Astrocyte of the hippocampus (primary cell): ENCODE results near the gene ZBTB25.
"Not testable (repeated sequence)": the region's sequence is repeated elsewhere in the genome, so short reads cannot be mapped to it uniquely, and the experiment has no call there.

Source experiments
- DNase-seq: peaks from one replicate; pipeline ENCODE4 v3.0.0; 2011; ENCODE audit warnings: low read depth, low spot score

The ZBTB25 gene

GRCh38 chr14:64503434-64504309, at the start of gene ZBTB25:
TSS of gene ZBTB25 (minus strand) at chr14:64503838. CDS start at chr14:64490533, 13,305 bp downstream.
- DNase-seq: peak; percentile 98

DNA sequence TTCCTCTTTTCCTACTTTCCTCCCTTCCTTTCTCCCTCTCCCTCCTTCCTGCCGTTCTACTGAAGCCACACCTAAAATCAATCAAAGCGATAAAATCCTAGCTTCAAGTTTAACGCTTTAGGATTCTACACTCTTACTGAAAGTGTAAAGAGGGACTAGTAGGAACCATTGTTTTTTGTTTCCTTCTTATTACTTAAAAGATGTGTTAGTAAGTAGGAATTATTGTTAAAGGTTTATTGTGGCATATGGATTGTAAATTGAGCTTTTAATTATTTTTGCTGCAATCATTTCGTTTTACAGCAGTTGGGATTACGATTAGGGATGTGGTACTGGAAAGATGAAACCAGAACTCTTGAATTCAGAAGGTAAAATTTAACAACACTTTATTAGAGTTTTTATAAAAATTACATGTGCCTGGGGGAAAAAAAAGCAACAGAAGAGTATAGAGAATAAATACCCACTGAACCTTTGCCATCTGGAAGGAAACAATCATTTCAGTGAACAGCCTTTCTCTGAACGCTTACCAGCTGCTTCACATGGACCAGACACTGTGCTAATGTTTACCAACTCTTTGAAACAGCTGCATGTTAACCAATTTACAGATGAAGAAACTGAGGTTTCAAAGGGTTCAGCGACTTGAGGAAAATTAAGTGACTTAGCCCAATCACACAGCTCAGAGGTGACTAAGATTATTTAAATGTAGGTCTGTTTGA, 47.1 kb upstream of the ZBTB25 start:
- no peak for DNase-seq

- DNase-seq: peak; percentile 60
Measured at GRCh38 chr14:64549791-64550620, 46.4 kb upstream of the ZBTB25 start, which contains the start of gene PPP1R36. TSS of gene PPP1R36 (plus strand) at chr14:64549961. CDS start at chr14:64549998, 37 bp downstream.

DNA sequence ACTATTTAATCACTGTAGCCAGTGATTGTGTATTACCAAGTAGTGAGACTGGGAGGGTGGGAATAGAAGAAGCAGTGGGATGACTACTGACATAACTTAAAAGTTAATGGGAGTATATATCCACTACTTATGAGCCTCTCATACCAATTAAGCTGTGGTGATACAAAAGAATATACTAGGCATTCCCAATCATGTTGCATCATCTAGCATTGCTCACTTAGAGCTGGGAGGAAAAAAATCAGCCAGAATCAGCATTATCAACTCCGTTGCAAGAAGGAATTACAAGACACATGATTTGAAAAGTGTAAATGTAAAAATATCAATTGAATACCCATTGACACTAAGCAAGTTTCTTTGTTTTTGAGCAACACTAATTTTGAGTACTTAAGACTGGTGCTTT, 45.4 kb upstream of the ZBTB25 start:
- DNase-seq: no peak

DNA sequence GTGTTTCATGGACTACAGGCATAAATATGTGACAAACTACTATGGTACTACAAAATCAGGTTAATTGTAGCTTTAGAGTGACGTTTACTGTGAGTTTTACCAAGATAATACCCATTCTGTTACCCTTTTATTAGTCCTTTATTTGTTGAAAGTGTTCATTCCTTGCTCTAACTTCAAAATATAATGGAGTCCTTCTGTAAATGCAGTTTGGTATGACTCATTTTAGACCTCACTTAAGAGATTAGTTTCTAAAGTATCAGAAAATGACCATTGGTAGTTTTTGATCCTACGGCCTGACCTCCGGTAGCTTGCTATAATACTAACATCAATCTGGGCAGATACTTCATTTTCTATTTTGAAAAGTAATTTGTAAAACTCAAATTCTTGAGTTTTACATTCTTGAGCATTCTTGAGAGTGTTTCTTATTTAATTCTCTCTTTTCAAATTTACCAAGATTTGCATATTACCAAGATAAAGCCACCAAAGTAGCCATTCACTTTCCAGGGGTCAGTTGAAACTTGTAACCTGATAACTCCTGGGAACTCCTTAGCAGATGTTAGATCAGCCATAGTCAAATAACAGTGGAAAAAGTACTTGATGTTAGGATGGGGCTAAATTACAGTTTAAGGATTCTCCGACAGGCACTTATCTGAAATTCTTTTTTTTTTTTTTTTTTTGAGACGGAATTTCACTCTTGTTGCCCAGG, 41.1 kb upstream of the ZBTB25 start:
- no peak for DNase-seq

- no peak for DNase-seq
Measured at GRCh38 chr14:64542836-64543201, 39.2 kb upstream of the ZBTB25 start.

GRCh38 chr14:64541972-64542835, 38.6 kb upstream of the ZBTB25 start:
- DNase-seq: peak; percentile 11

DNA sequence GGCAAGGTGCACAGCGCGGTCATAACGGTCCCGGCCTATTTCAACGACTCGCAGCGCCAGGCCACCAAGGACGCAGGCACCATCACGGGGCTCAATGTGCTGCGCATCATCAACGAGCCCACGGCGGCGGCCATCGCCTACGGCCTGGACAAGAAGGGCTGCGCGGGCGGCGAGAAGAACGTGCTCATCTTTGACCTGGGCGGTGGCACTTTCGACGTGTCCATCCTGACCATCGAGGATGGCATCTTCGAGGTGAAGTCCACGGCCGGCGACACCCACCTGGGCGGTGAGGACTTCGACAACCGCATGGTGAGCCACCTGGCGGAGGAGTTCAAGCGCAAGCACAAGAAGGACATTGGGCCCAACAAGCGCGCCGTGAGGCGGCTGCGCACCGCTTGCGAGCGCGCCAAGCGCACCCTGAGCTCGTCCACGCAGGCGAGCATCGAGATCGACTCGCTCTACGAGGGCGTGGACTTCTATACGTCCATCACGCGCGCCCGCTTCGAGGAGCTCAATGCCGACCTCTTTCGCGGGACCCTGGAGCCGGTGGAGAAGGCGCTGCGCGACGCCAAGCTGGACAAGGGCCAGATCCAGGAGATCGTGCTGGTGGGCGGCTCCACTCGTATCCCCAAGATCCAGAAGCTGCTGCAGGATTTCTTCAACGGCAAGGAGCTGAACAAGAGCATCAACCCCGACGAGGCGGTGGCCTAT, 37.8 kb upstream of the ZBTB25 start:
- DNase-seq: peak; percentile 14

- peak; percentile 100 for DNase-seq
Measured at GRCh38 chr14:64540208-64541202, 36.9 kb upstream of the ZBTB25 start, which contains the start of gene HSPA2. TSS of gene HSPA2 (plus strand) at chr14:64540741. CDS start at chr14:64540850, 109 bp downstream.

DNA sequence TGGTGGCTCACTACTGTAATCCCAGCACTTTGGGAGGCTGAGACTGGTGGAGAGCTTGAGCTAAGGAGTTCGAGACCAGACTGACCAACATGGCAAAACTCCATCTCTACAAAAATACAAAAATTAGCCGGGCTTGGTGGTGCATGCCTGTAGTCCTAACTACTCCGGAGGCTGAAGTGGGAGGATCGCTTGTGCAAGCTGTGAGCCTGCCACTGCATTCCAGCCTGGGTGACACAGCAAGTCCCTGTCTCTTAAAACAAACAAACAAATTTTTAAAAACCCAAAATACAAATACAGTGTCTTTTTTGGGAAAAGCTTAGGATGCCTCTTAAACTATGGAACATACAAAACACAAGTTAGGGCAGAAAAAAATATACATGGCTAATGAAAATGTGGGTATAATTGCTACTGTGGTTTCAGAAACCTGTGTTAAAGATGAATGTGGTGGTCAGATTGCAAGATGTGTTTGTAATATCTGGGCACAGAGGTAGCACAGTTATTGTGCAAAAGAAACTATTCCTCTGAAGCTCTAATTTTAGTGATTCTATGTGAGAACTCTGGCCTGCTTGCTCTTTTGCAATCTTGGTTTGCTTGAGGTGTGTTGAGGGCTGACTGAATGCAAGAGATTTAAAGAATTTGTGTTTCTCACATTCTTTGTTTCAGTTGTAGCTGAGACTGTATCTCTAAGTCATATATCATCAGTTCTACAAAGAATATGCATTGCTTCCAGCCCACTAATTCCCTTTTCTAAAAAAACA, 33.0 kb upstream of the ZBTB25 start:
- peak; percentile 52 for DNase-seq

DNA sequence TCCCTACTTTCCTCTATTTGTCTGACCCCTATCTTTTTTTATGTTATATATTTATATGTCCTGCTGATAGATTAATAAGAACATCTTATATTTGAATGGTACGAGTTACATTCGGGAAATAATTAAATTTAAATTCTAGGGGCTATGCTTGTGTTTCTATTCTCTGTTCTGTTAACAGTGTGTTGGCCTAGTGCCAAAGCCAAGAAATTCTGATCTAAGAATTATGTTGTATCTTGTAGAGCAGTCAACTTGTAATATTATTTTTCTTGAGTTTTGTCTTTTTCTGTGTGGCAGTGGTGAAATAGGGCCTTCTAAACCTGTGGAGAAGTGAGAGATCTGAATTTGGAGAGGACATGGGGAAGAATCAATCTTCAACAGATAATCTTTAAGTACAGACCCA, 27.9 kb upstream of the ZBTB25 start:
- no peak for DNase-seq

- no peak for DNase-seq
Measured at GRCh38 chr14:64525354-64525753, 21.7 kb upstream of the ZBTB25 start.

- DNase-seq: no peak
Measured at GRCh38 chr14:64522591-64523355, 19.1 kb upstream of the ZBTB25 start.

DNA sequence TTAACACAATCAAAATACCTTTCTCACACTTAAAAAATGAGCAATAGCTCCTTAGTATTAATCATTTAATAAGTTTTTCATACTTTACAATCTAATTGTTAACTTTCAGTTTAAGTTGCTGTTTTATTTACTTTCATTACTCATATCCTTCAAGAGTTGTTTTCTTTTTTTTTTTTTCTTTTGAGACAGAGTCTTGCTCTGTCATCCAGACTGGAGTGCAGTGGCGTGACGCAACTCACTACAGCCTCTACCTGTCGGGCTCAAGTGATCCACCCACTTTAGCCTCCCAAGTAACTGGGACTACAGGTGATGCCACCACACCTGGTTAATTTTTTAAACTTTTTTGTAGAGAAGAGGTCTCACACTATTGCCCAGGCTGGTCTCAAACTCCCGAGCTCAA, 17.1 kb upstream of the ZBTB25 start:
- no peak for DNase-seq

DNA sequence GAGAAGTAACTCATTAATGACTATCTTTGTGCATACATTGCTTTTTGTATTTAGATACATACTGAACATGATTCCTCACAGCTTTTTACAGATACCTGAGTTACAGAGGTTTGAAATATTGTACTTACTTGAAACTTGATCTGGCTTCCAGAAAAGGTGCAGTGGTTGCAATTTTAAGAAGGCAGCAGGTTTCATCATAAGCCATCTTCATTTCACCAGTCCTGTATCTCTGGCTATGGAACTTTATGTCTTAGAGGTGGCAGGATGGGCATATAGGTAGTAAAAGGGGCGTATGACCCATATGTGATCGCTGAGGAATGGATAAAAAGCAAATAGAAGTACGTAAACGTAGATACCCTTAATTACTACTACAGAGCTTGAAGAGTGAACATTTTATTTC, 14.6 kb upstream of the ZBTB25 start:
- DNase-seq: no peak

DNA sequence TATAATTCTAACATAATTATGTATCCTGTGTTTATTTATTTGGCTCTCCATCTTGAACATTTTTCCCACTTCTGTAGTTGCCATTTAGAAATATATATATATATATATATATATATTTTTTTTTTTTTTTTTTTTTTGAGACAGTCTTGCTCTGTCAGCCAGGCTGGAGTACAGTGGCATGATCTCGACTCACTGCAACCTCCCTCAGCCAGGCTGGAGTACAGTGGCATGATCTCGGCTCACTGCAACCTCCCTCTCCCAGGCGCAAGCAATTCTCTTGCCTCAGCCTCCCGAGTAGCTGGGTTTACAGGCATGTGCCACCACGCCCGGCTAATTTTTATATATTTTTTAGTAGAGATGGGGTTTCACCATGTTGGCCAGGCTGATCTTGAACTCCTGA, 14.0 kb upstream of the ZBTB25 start:
- DNase-seq: not testable (repeated sequence)

GRCh38 chr14:64516969-64517368, 13.3 kb upstream of the ZBTB25 start:
- DNase-seq: no peak
